Temporal lobe (tissue), 2 donors: ENCODE data around the gene ALLC. TPM values are rescaled to one million over a fixed set of nuclear protein-coding genes. Genes with fewer than 3 reads are reported as not detected.

Experiments
- small RNA-seq: library from RNA; depleted of rRNA; stranded (forward); fragments of <200 nt; gene quantifications from one replicate; pipeline ENCODE3, GENCODE V24; 2014; ENCODE audit warnings: low replicate concordance
- total RNA-seq: library from RNA; depleted of rRNA; stranded (reverse); fragments of >200 nt; gene quantifications from one replicate; pipeline ENCODE4 v1.2.3, GENCODE V29; 2014

ALLC gene
- total RNA-seq, 1 donor from 2014 or later, result not detected

Small RNAs within 50 kb of the gene (small RNA-seq; reads per million reads assigned to genes)
- not detected for gene TMSB4XP2

Other genes starting within 250 kb of the ALLC start
- 10.8 TPM for gene ADI1, start 138.7 kb upstream of the ALLC start, total RNA-seq
- gene RNASEH1, start 99.9 kb upstream of the ALLC start, total RNA-seq, result 22.1 TPM
- 602 TPM for gene RPS7, start 82.9 kb upstream of the ALLC start, total RNA-seq
- gene COLEC11, start 63.1 kb upstream of the ALLC start, total RNA-seq, result 0.25 TPM
- gene DCDC2C, start 45.4 kb downstream of the ALLC start, total RNA-seq, result 0.49 TPM